Measurements from ENCODE around the gene RABGAP1L.
A peak's percentile ranks its signal among the peaks of the same experiment; 100 is the strongest.

Gene RABGAP1L

DNA sequence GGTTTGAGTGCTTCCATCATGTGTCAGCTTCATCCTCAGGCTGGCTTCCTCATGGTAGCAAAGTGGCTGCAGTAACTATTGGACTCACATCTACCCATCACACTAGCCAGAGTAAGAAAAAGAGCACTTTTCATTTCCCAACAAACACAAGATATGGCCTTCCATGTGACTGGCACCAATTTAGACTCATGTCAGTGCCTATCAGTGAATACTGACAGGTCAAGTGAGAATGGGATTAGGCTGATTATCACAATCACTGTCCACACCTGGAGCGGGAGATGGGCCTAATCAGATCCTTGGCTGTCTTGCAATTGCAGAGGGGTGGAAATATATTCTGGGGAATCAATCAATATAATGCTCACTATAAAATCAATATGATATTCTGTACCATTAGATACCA lies 2.9 kb upstream of the RABGAP1L start:
- DNase-seq (ENCODE audit: low read depth), result no peak
- no peak overlapping the region for H3K4me3 ChIP-seq (ENCODE audit: low read length)
- no peak for TF ChIP-seq CTCF (IDR thresholded peaks at IDR 0.05; ENCODE audit: insufficient read depth, low read depth, low read length, missing control alignments)

GRCh38 chr1:174157157-174157806 lies 2.0 kb upstream of the RABGAP1L start:
- H3K4me3 ChIP-seq (ENCODE audit: low read length), result no peak overlapping the region
- DNase-seq (ENCODE audit: low read depth), result peak; percentile 87
- TF ChIP-seq CTCF (IDR thresholded peaks at IDR 0.05; ENCODE audit: insufficient read depth, low read depth, low read length, missing control alignments), result no peak

DNA sequence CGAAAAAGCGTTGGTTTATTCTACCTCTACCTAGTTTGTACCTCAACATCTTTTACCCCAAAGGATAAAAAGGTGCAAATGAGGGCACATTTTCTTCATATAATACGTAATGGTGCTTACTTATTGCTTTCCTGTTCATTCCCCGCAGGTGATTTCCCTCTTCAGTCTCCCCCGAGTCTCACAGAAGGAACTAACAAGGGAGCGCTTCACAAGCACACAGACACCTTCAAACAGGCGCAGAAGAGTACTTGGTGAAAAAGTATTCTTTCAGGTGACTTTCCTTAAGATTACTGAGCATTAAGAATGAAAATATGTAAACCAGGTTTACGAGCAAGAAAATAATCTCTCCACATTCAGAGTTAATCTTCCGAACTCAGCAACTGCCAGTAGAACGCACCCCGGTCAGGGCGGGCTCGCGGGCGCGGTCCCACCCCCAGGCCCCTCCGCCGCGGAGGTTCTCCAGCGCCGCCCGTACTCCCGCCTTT lies 511 bp upstream of the RABGAP1L start:
- no peak for DNase-seq (ENCODE audit: low read depth)
- peak overlapping the region; percentile 55 for H3K4me3 ChIP-seq (ENCODE audit: low read length)
- TF ChIP-seq CTCF (IDR thresholded peaks at IDR 0.05; ENCODE audit: insufficient read depth, low read depth, low read length, missing control alignments), result no peak

GRCh38 chr1:174160109-174160473 lies 771 bp downstream of the RABGAP1L start:
- H3K4me3 ChIP-seq (ENCODE audit: low read length), result peak overlapping the region; percentile 74
- TF ChIP-seq CTCF (IDR thresholded peaks at IDR 0.05; ENCODE audit: insufficient read depth, low read depth, low read length, missing control alignments), result no peak
- DNase-seq (ENCODE audit: low read depth), result peak; percentile 35

- DNase-seq (ENCODE audit: low read depth), result no peak
- H3K4me3 ChIP-seq (ENCODE audit: low read length), result peak overlapping the region; percentile 74
- TF ChIP-seq CTCF (IDR thresholded peaks at IDR 0.05; ENCODE audit: insufficient read depth, low read depth, low read length, missing control alignments), result no peak
Measured at GRCh38 chr1:174160603-174161002, 1.3 kb downstream of the RABGAP1L start.

- DNase-seq (ENCODE audit: low read depth), result no peak
- TF ChIP-seq CTCF (IDR thresholded peaks at IDR 0.05; ENCODE audit: insufficient read depth, low read depth, low read length, missing control alignments), result no peak
Measured at GRCh38 chr1:174161813-174162212, 2.5 kb downstream of the RABGAP1L start.

DNA sequence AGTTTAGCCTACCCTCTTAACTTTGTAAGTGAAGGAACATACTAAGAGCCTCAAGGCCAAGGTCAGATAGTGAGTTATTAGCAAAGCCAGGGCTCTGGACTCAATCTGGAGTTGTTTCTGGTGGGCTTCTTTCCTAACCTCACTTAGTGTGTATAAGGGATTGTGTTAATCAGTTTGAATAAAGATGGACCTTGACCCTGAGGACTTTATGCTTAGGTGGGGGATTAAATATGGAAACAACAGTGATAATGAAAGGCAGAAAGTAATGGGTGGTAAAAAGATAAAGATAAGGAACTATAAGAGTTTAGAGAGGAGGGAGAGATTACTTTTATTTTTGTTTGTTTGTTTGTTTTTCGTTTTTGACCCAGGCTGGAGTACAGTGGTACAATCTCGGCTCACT lies 5.5 kb downstream of the RABGAP1L start:
- DNase-seq (ENCODE audit: low read depth), result no peak
- no peak for TF ChIP-seq CTCF (IDR thresholded peaks at IDR 0.05; ENCODE audit: insufficient read depth, low read depth, low read length, missing control alignments)
- H3K4me3 ChIP-seq (ENCODE audit: low read length), result no peak overlapping the region

More at GRCh38 chr1:174161813-174162212, 2.5 kb downstream of the RABGAP1L start:
- no peak overlapping the region for H3K4me3 ChIP-seq (ENCODE audit: low read length)
